ENCODE results near the gene CNNM3.
A peak's percentile ranks its signal among the peaks of the same experiment; 100 is the strongest.

- TF ChIP-seq SP1 (IDR thresholded peaks at IDR 0.05) (no peak), CTCF (IDR thresholded peaks at IDR 0.05; ENCODE audit: low read depth, low read length, missing input control) (no peak), FOXA1 (IDR thresholded peaks at IDR 0.05) (no peak), REST (IDR thresholded peaks at IDR 0.05) (no peak), ATF3 (IDR thresholded peaks at IDR 0.05) (no peak), ZBTB33 (IDR thresholded peaks at IDR 0.05) (no peak), MAX (IDR thresholded peaks at IDR 0.05) (no peak), RAD21 (IDR thresholded peaks at IDR 0.05) (peak in 1 of 2 donors; percentile 14), GABPA (IDR thresholded peaks at IDR 0.05 in 1 of 2, conservative IDR thresholded peaks at IDR 0.05 in 1 of 2) (no peak), TAF1 (conservative IDR thresholded peaks at IDR 0.05) (no peak), EGR1 (IDR thresholded peaks at IDR 0.05; ENCODE audit: low read depth in 2 of 2) (peak in 1 of 2 donors; percentile 78)
Measured at GRCh38 chr2:96869281-96869821, 53.3 kb downstream of the CNNM3 start.

Data from liver (tissue), 3 donors.